Measurements from ENCODE around the gene BCDIN3D. TPM values are rescaled to one million over a fixed set of nuclear protein-coding genes. Genes with fewer than 3 reads are reported as not detected.

BCDIN3D gene
- total and polyA plus RNA-seq, 4 donors = 1.7 to 4.4 (median 2.1) TPM

GRCh38 chr12:49806321-49806813 lies 36.5 kb downstream of the BCDIN3D start:
- no peaks in the 10 kb centered on the region for H3K4me1 ChIP-seq (ENCODE audit: control insufficient read depth in 4 of 4, insufficient read depth in 4 of 4, low read length in 3 of 4)
- no peak overlapping the region for H3K27ac ChIP-seq (ENCODE audit: low read depth in 1 of 2, low read length in 2 of 2)
- H3K9me3 ChIP-seq (ENCODE audit: control insufficient read depth in 4 of 4, low read length in 3 of 4) = no peaks in the 10 kb centered on the region
- H3K9ac ChIP-seq (ENCODE audit: low read depth in 1 of 2, low read length in 2 of 2) = no peak overlapping the region
- TF ChIP-seq HNF4G (IDR thresholded peaks at IDR 0.05) = no peak
- no peak for TF ChIP-seq YY1 (IDR thresholded peaks at IDR 0.05)
- no peak for TF ChIP-seq ZBTB33 (IDR thresholded peaks at IDR 0.05)
- no peak for TF ChIP-seq EGR1 (IDR thresholded peaks at IDR 0.05; ENCODE audit: low read depth in 2 of 2)
- no peak for TF ChIP-seq RAD21 (IDR thresholded peaks at IDR 0.05)
- no peak for TF ChIP-seq MAX (IDR thresholded peaks at IDR 0.05)
- TF ChIP-seq NR2F2 (IDR thresholded peaks at IDR 0.05) = no peak
- no peak for DNase-seq (ENCODE audit: low spot score)
- H3K27me3 ChIP-seq (ENCODE audit: control insufficient read depth in 4 of 4, insufficient read depth in 4 of 4, low read length in 3 of 4) = no peaks in the 10 kb centered on the region
- WGBS = 89% methylated on average over 7 of the region's 7 CpGs
- no peak overlapping the region for H3K4me3 ChIP-seq (ENCODE audit: low read depth in 1 of 3, low read length in 3 of 3)
- H3K36me3 ChIP-seq (ENCODE audit: control insufficient read depth in 4 of 4, insufficient read depth in 3 of 4, low read depth in 1 of 4, low read length in 3 of 4) = peaks cover 6 to 19% (median 10%) of the 10 kb centered on the region in 4 donors

- Histone ChIP-seq H3K4me3 (ENCODE audit: low read depth in 1 of 3, low read length in 3 of 3) (no peak overlapping the region), H3K36me3 (ENCODE audit: control insufficient read depth in 4 of 4, insufficient read depth in 3 of 4, low read depth in 1 of 4, low read length in 3 of 4) (peaks cover 6 to 23% (median 10%) of the 10 kb centered on the region in 4 donors), H3K27me3 (ENCODE audit: control insufficient read depth in 4 of 4, insufficient read depth in 4 of 4, low read length in 3 of 4) (no peaks in the 10 kb centered on the region), H3K4me1 (ENCODE audit: control insufficient read depth in 4 of 4, insufficient read depth in 4 of 4, low read length in 3 of 4) (peaks cover 0 to 2% (median under 1%) of the 10 kb centered on the region in 4 donors), H3K27ac (ENCODE audit: low read depth in 1 of 2, low read length in 2 of 2) (no peak overlapping the region), H3K9me3 (ENCODE audit: control insufficient read depth in 4 of 4, low read length in 3 of 4) (no peaks in the 10 kb centered on the region), H3K9ac (ENCODE audit: low read depth in 1 of 2, low read length in 2 of 2) (no peak overlapping the region)
- 95% methylated on average over 5 of the region's 5 CpGs for WGBS
- TF ChIP-seq ATF3 (IDR thresholded peaks at IDR 0.05) (no peak), NR2F2 (IDR thresholded peaks at IDR 0.05) (no peak), HNF4G (IDR thresholded peaks at IDR 0.05) (no peak), YY1 (IDR thresholded peaks at IDR 0.05) (no peak), RAD21 (IDR thresholded peaks at IDR 0.05) (no peak), JUND (IDR thresholded peaks at IDR 0.05) (no peak), RXRA (IDR thresholded peaks at IDR 0.05) (no peak), MAX (IDR thresholded peaks at IDR 0.05) (no peak), FOXA2 (IDR thresholded peaks at IDR 0.05) (no peak), TAF1 (conservative IDR thresholded peaks at IDR 0.05) (no peak)
- DNase-seq (ENCODE audit: low spot score) = no peak
Observed at GRCh38 chr12:49805409-49805808, 37.5 kb downstream of the BCDIN3D start.

GRCh38 chr12:49804821-49805220 lies 38.1 kb downstream of the BCDIN3D start:
- 96% methylated on average over 10 of the region's 10 CpGs for WGBS
- Histone ChIP-seq H3K9me3 (ENCODE audit: control insufficient read depth in 4 of 4, low read length in 3 of 4) (no peaks in the 10 kb centered on the region), H3K27ac (ENCODE audit: low read depth in 1 of 2, low read length in 2 of 2) (no peak overlapping the region), H3K27me3 (ENCODE audit: control insufficient read depth in 4 of 4, insufficient read depth in 4 of 4, low read length in 3 of 4) (no peaks in the 10 kb centered on the region), H3K9ac (ENCODE audit: low read depth in 1 of 2, low read length in 2 of 2) (no peak overlapping the region), H3K36me3 (ENCODE audit: control insufficient read depth in 4 of 4, insufficient read depth in 3 of 4, low read depth in 1 of 4, low read length in 3 of 4) (peaks cover 6 to 23% (median 10%) of the 10 kb centered on the region in 4 donors), H3K4me1 (ENCODE audit: control insufficient read depth in 4 of 4, insufficient read depth in 4 of 4, low read length in 3 of 4) (peaks cover 0 to 2% (median under 1%) of the 10 kb centered on the region in 4 donors), H3K4me3 (ENCODE audit: low read depth in 1 of 3, low read length in 3 of 3) (no peak overlapping the region)
- DNase-seq (ENCODE audit: low spot score) = no peak
- TF ChIP-seq ATF3 (IDR thresholded peaks at IDR 0.05) = no peak
- no peak for TF ChIP-seq GABPA (IDR thresholded peaks at IDR 0.05 in 1 of 2, conservative IDR thresholded peaks at IDR 0.05 in 1 of 2)
- no peak for TF ChIP-seq SP1 (IDR thresholded peaks at IDR 0.05)
- no peak for TF ChIP-seq CTCF (IDR thresholded peaks at IDR 0.05; ENCODE audit: low read depth, low read length, missing input control)
- TF ChIP-seq RXRA (IDR thresholded peaks at IDR 0.05) = no peak
- TF ChIP-seq TAF1 (conservative IDR thresholded peaks at IDR 0.05) = no peak
- TF ChIP-seq FOXA1 (IDR thresholded peaks at IDR 0.05) = no peak
- no peak for TF ChIP-seq REST (IDR thresholded peaks at IDR 0.05)
- no peak for TF ChIP-seq JUND (IDR thresholded peaks at IDR 0.05)
- TF ChIP-seq NR2F2 (IDR thresholded peaks at IDR 0.05) = no peak
- no peak for TF ChIP-seq YY1 (IDR thresholded peaks at IDR 0.05)
- no peak for TF ChIP-seq EGR1 (IDR thresholded peaks at IDR 0.05; ENCODE audit: low read depth in 2 of 2)
- no peak for TF ChIP-seq RAD21 (IDR thresholded peaks at IDR 0.05)
- TF ChIP-seq HNF4A (conservative IDR thresholded peaks at IDR 0.05) = no peak
- no peak for TF ChIP-seq MAX (IDR thresholded peaks at IDR 0.05)
- no peak for TF ChIP-seq HNF4G (IDR thresholded peaks at IDR 0.05)
